ENCODE measurements around the gene MDGA2.

DNA sequence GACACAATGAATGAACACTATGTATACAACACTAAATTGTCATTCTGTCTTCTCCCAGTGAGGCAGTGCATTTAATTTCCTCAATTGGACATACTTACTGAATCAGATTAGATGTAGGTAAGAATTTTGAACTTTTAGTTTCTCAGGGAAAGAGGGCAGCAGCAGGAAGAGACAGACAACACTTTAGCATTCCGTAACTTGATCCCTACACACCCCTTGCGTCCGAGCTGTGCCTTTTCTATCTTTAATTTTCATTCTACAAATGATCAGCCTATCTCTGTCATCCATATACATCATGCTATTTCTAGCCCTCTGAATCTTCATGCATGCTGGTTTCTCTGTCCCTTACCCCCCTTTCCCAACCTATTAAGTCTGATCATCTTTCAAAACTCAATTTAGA lies 665.8 kb downstream of the MDGA2 start:
- TF ChIP-seq CTCF (conservative IDR thresholded peaks at IDR 0.05 in 1 of 2, IDR thresholded peaks at IDR 0.05 in 1 of 2; ENCODE audit: low read depth in 1 of 2, low read length in 2 of 2) (no peak), EZH2 (IDR thresholded peaks at IDR 0.05; ENCODE audit: low read length, missing control alignments) (no peak)
